A549 treated with CORT108297 at 1 μM for 4 hours (cell line): ENCODE measurements around the gene CD160. TPM values are rescaled to one million over a fixed set of nuclear protein-coding genes. Genes with fewer than 3 reads are reported as not detected.

Source experiments
- total RNA-seq: library from RNA; stranded (reverse); fragments of 200-300 nt; extraction: Qiagen RNA extraction; gene quantifications from 5 replicates; pipeline ENCODE4 v1.2.3, GENCODE V29; 2022

Gene CD160, protein sequence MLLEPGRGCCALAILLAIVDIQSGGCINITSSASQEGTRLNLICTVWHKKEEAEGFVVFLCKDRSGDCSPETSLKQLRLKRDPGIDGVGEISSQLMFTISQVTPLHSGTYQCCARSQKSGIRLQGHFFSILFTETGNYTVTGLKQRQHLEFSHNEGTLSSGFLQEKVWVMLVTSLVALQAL
- not detected in 5 replicates for total RNA-seq

DNA sequence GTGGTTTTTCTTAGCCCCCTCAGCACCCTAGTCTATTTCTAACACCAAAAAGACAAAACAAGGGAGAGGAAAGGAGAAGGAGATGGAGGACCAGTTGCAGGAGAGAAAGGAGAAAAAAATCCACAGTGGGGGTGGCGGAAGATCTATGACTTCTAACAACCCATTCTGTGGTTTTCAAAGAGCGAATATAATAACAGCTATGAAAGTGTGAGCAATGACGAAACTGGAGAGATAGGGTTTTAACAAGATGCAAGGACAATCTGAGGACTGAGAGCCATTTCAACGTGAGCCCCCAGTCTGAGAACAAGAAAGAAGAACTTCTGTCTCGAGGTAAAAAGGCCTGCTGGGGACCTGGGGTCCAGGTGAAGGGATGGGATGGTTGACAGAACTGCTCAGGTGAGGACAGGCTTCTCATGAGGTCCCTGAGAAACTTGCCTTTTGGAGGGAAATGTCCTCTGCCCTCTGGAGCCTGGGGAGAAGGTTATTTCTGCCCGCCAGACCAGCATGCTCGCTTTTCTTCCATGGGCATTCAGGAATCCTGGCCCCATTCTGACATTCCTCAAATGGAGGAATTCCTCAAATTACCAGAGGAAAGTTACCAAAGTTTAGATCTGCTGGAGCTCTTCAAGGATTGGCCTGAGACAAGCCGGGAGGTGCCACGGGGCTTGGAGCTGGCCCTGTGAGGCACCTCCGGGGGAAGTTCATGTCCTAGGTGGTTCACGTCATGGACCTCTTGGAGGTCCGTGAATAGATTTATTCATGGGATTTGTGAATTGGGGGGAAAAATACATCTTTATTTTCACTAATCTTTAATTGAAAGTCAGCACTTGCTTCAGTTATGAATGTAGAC, at the start of gene CD160:
CD160 (plus strand) TSS at position 270 of the 850 bp plus-strand sequence. CDS start 8,829 bp downstream, outside the sequence.

DNA sequence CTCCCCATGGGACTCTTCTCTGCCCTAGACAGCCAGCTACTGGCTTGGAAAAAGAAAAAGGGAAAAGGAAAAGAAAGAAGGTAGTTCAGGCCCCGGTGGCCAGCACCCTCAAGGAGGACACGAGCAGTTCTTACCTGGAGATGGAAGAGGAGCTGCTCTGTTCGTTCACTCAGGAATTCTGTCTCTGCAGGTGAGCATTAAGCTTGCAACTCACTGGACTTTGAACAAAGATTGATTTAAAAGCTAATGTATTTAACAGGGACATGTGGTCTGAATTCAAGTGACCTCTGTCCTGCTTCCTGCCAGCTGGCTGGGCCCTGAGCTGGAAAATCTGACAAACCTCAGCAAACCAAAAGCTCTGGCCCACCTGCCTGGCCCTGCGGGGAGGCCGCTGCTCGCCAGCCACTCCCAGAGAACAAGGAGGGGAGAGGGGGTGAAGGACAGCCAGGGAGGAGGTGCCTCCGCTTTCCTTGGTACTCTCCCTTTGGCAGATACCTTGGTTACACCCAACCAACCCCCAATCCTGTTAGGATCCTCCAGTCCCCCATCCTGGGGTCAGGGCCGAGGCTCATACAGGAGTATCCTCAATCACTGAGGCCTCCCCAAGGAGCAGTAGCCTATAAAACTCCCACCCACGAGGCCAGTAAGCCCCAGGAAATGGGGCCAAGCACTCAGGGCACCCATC, 12.0 kb upstream of the CD160 start, which contains the start of gene PDZK1:
PDZK1 (minus strand) TSS at position 186 of the 685 bp plus-strand sequence. CDS start 19,347 bp downstream, outside the sequence.

Other genes starting within 250 kb of the CD160 start
- gene GPR89A, start 111.5 kb upstream of the CD160 start, total RNA-seq, result 14.4 to 16.0 TPM (median 14.9 TPM) in 5 replicates
- gene PDZK1, start 12.1 kb upstream of the CD160 start, total RNA-seq, result 0.66 to 0.99 TPM (median 0.77 TPM) in 5 replicates
- 9.8 to 11.3 TPM (median 10.7 TPM) in 5 replicates for gene RNF115, start 104.6 kb downstream of the CD160 start, total RNA-seq
- gene POLR3C, start 104.7 kb downstream of the CD160 start, total RNA-seq, result 32.7 to 37.1 TPM (median 34.8 TPM) in 5 replicates
- 5.5 to 6.8 TPM (median 6.2 TPM) in 5 replicates for gene NUDT17, start 126.1 kb downstream of the CD160 start, total RNA-seq
- 24.2 to 34.2 TPM (median 29.6 TPM) in 5 replicates for gene PIAS3, start 139.6 kb downstream of the CD160 start, total RNA-seq
- gene ANKRD35, start 166.4 kb downstream of the CD160 start, total RNA-seq, result not detected in 5 replicates
- 0.34 to 0.70 TPM (median 0.58 TPM) in 5 replicates for gene ITGA10, start 190.6 kb downstream of the CD160 start, total RNA-seq
- gene PEX11B, start 199.2 kb downstream of the CD160 start, total RNA-seq, result 23.1 to 28.9 TPM (median 27.6 TPM) in 5 replicates
- gene RBM8A, start 208.0 kb downstream of the CD160 start, total RNA-seq, result 191 to 243 TPM (median 201 TPM) in 5 replicates
- 8.6 to 11.1 TPM (median 9.3 TPM) in 5 replicates for gene LIX1L, start 238.5 kb downstream of the CD160 start, total RNA-seq
- gene ANKRD34A, start 245.1 kb downstream of the CD160 start, total RNA-seq, result 0.10 to 0.23 TPM (median 0.16 TPM) in 5 replicates
- gene POLR3GL, start 245.2 kb downstream of the CD160 start, total RNA-seq, result 9.2 to 11.6 TPM (median 10.5 TPM) in 5 replicates